GM18861 (cell line): ENCODE measurements around the gene NDUFB10.
A peak's percentile ranks its signal among the peaks of the same experiment; 100 is the strongest.
"Not testable (repeated sequence)": the region's sequence is repeated elsewhere in the genome, so short reads cannot be mapped to it uniquely, and the experiment has no call there.

ENCODE experiments used
- ATAC-seq: cut with Tn5 transposase; IDR thresholded peaks from one replicate; pipeline ENCODE4 v1.9.1; 2021; ENCODE audit not compliant: unreplicated experiment

Gene NDUFB10

DNA sequence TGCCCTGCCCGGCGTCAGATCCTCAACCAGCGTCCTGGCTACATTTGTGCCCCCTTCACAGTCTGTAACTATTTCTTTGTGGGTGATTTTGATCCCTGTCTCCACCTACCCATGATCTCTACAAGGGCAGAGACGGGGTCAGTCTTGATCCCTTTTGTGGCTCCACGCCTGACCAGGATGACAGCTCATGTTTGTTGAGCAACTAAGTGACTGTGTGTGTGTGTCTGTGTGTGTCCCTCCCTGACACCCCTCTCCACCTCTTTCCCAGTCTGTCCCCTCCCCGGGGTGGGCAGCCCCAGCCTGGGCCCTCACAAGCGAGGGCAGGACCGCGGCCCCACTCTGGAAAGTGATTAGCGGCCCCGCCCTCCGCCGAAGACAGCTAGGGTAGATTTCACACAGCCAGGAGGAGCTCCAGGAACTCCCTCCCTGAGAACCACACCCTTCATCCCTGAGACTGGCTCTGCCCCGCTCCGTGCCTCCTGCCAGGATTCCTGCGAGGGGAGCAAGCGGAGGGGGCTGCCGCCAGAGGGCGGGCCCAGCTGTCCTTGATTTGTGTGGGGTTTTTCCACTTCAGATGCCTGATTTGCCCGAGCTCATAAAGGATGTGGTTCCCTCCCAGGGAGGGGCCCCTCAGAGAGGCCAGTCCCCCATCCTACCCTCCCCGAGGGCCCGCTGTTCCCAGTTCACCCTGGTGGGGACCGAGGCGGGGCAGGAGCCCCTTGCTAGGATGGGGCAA lies 35.9 kb upstream of the NDUFB10 start:
- ATAC-seq: no peak

- no peak for ATAC-seq
These were observed 35.2 kb upstream of the NDUFB10 start for GRCh38 chr16:1924095-1924494.

DNA sequence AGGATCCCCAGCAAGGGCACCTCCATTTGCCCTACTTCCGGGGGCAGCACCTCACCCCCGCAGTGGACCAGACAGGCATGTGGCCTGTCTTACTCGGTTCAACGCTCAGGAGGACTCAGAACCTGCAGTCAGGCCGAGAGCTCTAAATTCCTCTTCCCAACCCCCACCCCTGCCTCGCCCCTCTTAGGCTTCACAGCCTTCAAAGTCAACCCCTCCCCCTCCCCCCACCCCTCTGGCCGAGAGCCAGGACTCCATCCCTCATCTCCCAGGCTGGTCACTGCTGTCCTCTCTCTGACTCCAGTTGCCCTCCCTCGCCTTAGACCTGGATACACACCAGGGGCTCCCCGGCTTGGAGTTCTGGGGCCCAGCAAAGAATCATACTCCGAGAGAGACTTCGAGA lies 33.1 kb upstream of the NDUFB10 start:
- ATAC-seq: no peak

DNA sequence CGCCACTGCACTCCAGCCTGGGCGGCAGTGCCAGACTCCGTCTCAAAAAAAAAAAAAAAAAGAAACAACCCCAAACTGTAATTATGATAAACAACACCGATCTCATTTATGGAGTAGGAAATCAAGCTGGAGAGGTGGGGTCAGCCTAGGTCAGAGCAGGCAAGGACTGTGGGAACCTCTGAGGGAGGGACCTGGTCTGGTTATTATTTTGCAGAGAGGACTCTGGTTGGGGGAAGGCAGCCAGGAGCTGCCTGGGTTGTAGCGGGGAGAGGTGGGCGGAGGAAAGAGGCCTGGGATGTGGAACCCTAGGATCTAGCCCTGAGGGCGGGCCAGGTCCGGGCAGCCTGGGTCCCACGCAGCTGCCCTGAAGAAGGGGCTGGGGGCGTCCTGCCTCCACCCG lies 30.2 kb upstream of the NDUFB10 start:
- ATAC-seq: peak; percentile 14

- ATAC-seq: peak; percentile 83
These were observed 29.6 kb upstream of the NDUFB10 start for GRCh38 chr16:1929578-1930337.

GRCh38 chr16:1930338-1930720 lies 29.0 kb upstream of the NDUFB10 start:
- ATAC-seq: no peak

DNA sequence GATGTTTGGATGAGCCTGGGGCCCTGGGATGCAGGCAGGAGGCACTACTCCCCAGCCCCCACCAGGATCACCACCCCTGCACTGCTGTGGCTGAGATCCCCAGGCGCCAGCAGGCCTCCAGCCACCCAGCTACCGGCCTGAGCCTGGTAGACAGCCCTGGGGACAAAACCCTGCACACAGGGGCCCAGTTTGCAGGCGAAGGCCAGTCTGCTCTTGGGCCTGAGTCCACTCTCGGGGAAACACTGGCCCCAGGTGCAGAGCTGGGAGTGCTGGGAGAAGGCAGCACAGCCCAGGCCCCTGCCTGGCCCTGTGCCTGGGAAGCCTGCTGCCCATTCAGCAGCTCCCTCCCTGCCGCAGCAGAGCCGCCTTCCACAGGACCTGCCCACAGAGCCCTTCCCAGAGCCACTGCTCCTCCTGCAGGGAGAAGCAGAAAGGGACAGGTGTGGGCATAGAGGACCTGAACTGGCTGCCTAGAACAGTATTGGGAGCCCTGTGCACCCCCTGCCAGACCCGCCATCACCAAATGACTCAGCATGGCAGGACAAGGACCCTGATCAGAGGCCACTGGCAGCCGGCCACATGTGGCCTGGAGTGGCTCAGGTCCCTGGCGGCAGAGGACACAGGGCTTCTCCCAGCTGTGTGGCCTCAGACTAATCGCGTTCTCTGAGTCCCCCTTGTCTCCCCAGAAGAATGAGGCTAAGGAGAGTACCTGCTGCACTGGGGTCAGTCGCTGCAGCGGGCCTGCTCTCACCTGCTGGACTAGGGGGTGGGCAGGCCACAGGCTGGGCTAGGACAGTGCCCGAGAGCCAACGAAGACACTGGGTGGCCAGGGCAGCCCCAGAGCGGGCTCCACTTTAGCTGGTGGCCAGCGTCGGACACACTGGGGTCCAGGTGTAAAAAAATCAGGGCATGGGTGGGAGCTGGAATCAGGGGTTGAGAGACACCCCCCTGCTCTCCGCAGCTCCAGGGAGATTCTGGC lies 27.0 kb upstream of the NDUFB10 start:
- no peak for ATAC-seq

- ATAC-seq: no peak
These were observed 26.2 kb upstream of the NDUFB10 start for GRCh38 chr16:1933097-1933661.

GRCh38 chr16:1936945-1937479 lies 22.3 kb upstream of the NDUFB10 start:
- no peak for ATAC-seq

GRCh38 chr16:1938316-1938715 lies 21.0 kb upstream of the NDUFB10 start:
- ATAC-seq: no peak

GRCh38 chr16:1938910-1939309 lies 20.4 kb upstream of the NDUFB10 start:
- no peak for ATAC-seq

DNA sequence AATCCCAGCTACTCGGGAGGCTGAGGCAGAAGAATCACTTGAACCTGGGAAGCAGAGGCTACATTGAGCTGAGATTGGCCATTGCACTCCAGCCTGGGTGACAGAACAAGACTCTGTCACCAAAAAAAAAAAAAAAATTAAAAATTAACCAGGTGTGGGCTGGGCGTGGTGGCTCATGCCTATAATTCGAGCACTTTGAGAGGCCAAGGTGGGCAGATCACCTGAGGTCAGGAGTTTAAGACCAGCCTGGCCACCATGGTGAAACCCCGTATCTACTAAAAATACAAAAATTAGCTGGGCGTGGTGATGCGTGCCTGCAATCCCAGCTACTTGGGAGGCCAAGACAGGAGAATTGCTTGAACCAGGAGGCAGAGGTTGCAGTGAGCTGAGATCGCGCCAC lies 19.5 kb upstream of the NDUFB10 start:
- ATAC-seq: not testable (repeated sequence)

GRCh38 chr16:1940273-1941161 lies 18.8 kb upstream of the NDUFB10 start:
- ATAC-seq: no peak

- ATAC-seq: no peak
These were observed 17.9 kb upstream of the NDUFB10 start for GRCh38 chr16:1941162-1942046.

GRCh38 chr16:1942047-1942809 lies 17.1 kb upstream of the NDUFB10 start:
- no peak for ATAC-seq

DNA sequence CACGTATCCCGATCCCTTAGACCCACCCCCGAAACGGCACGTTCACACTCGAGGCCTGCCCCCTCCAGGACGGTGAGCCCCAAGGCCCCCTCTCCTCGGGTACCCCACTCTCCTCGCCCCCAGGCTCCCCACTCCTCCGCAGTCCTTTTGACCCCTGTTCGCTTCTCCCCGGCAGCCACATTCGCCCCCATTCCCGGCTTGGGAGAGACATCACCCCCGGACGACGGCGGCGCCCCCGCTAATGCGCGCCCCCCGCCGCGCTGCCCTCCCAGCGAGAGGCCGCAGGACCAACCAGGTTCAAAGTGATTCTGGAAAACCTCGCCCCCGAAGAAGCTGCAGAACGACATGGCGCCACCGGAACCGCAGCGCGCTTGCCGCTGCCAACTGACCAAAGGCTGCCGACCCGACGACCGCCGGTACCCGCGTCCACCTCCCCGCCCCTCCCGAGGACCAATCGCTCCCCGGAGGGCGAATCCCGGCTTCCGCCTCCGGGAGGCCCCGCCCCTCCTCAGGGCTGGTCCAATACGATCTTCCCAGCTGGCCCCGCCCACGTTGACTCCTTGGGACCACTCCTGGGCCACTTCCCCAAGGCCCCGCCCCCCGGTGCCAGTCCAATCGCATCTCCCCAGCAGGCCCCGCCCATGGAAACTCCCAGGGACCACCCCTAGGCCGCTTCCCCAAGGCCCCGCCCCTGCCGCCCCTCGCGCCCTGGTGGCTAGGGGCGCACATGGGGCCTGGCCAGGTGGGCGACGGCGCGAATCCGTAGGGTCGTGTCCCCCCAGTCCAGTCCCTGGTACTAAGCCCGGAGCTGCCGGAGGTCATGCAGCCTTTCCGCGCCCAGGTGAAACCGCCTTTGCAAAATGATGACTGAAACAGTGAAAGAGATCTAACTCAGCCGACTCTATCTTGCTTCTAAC lies 16.3 kb upstream of the NDUFB10 start, which contains the start of gene MSRB1:
TSS of gene MSRB1 (minus strand) at position 390 of the 917 bp plus-strand sequence. CDS start at position 347, 43 bp downstream.
- ATAC-seq: peak; percentile 82
